Measurements from ENCODE around the gene LYRM1. TPM values are rescaled to one million over a fixed set of nuclear protein-coding genes. Genes with fewer than 3 reads are reported as not detected.
"Not testable (repeated sequence)": the region's sequence is repeated elsewhere in the genome, so short reads cannot be mapped to it uniquely, and the experiment has no call there.

Gene LYRM1, protein sequence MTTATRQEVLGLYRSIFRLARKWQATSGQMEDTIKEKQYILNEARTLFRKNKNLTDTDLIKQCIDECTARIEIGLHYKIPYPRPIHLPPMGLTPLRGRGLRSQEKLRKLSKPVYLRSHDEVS
- polyA plus RNA-seq (ENCODE audit: insufficient read length in 4 of 4), result 10 to 100 TPM; 48.2 to 54.8 (median 50.4) TPM

DNA sequence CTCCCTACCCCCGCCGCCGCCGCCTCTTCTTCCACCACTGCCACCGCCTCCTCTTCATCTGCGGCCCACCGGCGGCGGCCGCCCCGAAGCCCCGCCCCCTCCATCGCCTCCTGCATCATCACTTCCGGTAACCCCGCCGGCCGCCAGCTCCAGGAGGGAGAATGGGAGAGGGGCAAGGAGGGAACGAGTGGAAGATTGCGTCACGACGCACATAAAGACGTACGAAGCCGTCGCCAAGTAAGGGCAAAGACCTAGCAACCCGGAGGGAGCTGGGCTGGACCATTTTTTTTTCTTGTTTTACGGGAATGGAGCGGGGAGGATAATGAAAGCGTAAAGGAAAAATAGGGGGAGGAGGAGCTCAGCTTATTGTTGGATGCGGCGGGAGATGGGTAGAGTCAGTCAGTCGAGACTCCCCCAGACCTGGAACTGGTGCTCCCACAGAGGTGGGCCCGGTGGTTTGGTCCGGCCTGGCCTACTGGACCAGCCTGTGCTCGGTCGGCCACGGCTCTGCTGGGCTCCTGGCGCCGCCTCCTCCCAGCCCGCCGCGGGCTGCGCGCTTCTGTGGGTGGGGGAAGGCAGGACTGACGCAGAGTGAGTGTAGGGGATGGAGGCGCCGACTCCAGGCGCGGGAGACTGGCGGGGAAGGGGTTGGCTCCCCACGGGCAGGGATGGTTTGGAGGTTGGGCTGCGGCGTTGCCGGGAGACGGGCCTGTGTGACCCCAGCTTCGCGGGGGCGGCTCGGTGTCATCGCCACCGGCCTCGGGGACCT is at the start of gene LYRM1, which contains the start of gene DCUN1D3:
TSS of gene LYRM1 (plus strand) at position 473 of the 769 bp plus-strand sequence. CDS start 14,785 bp downstream, outside the sequence.
TSS of gene DCUN1D3 (minus strand) at position 60 of the 769 bp plus-strand sequence. CDS start 37,820 bp downstream, outside the sequence.
- DNase-seq (ENCODE audit: low read depth in 4 of 4, low spot score in 3 of 4), result peak; percentile 96 to 97 (median 96)

DNA sequence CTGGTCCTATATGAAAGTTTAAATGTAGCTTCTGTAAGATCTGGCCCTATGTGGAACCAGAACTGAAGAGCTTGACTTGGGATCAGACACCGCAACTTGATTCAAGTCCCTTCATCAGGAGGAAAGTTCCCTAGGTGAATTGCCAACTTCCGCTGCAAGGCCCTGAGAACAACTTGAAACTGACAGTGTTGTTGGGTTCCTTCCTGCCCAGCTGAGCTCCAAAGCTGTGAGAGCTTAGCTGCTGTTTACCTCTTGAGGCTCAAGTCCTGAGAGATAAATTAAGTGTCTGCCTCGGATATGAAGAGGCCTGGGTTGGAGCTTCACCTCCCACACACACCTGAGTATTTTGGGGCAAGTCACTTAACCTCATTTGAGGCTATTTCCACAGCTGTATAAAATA is 49.6 kb upstream of the LYRM1 start:
- no peak for DNase-seq (ENCODE audit: low read depth in 4 of 4, low spot score in 3 of 4)

DNA sequence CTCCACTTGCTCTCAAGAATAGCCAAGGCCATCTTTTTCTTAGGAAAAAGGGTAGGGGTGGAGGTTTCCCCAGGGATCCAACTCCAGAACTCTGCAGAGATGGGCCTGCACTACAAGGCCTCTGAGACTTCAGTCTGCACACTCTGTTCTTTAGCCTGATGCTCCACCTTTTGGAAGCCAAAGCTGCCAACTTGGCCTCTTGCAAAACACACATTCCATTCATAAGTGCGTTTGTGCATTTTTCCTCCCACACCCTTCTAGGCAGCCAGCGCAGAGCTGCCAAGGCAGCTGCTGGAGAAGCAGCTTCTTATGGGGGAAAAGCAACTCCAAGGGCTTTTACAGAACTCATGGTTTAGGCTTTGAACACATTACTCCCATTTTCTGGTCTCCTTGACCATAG is 49.0 kb upstream of the LYRM1 start:
- no peak for DNase-seq (ENCODE audit: low read depth in 4 of 4, low spot score in 3 of 4)

DNA sequence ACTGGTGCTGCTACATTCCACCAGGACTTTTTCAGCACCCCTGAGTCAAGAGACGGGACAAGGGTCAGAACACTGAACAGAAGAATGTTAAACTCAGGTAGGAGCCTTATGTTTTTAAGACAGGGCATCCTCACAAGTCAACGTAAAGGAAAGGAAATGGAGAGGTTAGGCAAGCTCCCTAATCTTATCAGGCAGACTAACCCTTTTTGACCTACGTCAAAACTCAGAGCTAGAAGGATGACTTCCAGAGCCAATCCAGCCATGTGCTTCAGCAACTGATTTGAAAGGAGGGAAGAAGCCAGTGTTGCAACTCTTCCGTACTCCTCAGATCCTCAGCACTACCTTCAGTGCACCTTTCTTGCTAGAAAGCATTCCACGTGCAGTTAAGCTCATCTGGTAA is 47.4 kb upstream of the LYRM1 start:
- no peak for DNase-seq (ENCODE audit: low read depth in 4 of 4, low spot score in 3 of 4)

DNA sequence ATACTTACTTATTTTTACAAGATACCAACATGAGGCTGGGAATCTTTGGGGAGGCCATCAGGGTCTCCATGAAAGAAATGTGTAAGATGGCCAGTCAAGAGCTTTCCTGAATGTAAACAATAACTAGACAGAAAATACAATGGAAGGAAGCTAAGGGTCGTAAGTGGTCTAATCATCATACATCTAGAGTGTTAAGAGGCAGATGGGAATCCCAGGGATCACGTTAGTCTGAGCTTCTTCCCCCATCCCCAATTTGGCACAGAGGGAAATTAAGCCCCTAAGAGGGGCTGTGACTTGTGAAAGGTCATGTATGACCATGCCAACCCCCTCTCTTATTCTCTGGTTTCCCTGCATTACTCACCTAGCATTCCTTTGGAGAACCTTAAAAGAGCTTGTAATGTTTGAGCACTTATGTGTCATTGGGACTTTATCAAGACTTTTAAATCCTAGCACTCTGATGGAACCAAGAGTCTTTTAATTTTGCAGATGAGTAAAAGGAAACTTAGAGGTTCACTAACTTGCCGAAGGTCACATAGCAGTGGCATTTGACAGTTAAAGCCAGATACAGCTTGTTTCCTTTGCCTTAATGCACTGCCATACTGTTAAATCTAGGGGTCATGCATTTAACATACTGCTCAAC is 46.5 kb upstream of the LYRM1 start:
- DNase-seq (ENCODE audit: low read depth in 4 of 4, low spot score in 3 of 4), result no peak

DNA sequence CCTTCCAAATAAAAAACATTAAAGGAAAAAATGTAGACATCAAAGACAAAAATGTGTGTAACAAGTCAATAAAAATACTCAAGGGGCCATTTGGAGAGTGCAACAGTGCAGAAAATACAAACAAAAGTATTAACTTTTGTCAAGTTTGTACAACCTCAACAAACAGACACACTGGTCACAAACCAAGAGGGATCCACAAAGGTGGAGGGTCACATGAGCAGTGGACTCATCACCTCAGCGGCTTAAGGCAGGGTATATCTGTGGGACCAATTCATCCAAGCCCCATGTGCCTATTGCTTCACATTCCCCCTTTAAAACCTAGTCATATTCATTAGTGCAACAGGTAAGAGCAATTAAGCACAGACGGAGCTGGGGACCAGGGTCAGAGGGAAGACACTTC is 45.6 kb upstream of the LYRM1 start:
- DNase-seq (ENCODE audit: low read depth in 4 of 4, low spot score in 3 of 4), result no peak

DNA sequence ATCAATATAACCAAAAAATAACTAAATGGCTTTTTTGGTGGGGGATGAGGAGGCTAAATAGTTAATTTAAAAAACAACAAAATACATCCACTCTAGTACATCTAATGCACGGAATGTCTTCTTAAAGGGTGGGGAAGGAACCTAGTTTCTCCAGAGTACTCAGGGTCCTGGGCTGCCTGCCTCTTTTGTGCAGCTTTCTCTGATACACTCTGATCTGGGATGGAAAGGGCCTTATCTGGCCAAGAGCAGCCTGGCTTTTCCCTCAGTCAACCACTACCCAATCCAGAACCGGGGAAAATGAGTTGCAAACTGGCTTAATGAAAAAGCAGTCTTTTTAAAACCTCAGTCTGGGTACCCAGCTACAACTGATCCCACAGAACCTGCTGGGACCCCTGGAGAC is 43.3 kb upstream of the LYRM1 start:
- DNase-seq (ENCODE audit: low read depth in 4 of 4, low spot score in 3 of 4), result no peak

DNA sequence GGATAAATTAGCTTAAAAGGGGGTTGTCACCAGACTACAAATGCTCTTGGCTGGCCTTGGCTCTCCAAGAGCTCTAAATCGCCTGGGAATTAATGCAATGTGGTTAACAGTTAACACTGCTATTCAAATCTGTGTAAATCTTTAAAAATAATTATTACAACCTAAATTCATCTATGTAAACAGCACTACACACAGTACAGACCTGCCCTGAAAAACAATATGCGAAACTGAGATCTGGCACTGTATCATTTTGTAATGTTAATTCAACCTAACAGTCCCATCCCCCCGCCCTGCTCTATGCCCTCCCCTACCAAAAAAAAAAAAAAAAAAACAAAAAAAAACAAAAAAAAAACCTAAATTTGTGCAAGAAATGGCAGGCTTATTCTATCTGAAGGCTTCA is 41.3 kb upstream of the LYRM1 start:
- no peak for DNase-seq (ENCODE audit: low read depth in 4 of 4, low spot score in 3 of 4)

DNA sequence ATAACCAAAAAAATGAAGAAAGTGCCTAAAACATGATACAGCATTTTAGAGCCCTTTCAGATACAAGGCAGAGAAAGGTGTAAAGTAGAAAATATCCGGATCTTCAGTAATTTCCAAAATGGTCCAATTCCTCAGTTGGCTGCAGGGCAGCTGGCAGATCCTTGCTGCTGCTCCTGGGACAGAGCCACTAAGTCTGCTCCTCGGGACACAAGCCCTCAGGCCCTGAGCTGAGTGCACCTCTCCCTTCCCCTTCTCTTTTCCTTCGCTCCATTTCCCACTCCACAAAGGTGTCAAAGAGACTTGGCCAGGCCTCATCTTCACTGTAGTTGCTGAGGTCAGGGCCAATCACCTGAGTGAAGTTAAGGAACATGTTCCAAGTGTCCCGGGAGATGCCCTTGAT is 40.9 kb upstream of the LYRM1 start:
- no peak for DNase-seq (ENCODE audit: low read depth in 4 of 4, low spot score in 3 of 4)

DNA sequence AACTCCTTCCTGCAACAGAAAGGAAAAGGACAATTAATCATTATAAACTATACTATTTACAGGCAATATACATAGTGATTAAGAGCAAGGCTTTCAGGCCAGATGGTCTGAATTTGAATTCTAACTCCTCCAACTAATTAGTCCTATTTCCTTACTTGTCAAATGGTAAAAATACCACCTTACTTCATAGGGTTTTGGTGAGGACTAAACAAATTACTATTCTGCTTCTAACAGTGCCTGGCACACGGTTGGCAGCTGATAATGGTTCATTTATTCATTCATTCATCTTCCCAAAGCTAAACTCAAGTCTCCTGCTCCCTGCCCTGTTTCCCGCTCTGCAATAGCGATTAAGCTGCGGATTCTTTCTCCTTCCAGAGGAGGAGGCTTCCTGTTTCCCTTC is 40.2 kb upstream of the LYRM1 start:
- no peak for DNase-seq (ENCODE audit: low read depth in 4 of 4, low spot score in 3 of 4)

DNA sequence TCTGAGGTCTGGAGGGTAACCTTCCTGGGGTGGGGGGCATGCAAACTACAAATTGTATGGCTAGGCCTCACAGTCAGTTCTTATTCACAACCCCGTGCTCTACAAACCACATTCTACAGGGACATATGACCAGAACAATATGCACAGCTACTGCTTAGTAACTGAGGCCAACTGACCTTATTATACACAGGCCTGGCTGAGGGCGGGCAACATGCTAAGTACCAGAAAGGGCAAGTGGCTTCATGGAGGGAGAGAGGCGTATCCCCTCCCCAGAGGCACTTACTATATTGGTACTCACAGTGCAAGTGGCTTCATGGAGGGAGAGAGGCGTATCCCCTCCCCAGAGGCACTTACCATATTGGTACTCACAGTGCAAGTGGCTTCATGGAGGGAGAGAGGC is 39.6 kb upstream of the LYRM1 start:
- DNase-seq (ENCODE audit: low read depth in 4 of 4, low spot score in 3 of 4), result not testable (repeated sequence)

DNA sequence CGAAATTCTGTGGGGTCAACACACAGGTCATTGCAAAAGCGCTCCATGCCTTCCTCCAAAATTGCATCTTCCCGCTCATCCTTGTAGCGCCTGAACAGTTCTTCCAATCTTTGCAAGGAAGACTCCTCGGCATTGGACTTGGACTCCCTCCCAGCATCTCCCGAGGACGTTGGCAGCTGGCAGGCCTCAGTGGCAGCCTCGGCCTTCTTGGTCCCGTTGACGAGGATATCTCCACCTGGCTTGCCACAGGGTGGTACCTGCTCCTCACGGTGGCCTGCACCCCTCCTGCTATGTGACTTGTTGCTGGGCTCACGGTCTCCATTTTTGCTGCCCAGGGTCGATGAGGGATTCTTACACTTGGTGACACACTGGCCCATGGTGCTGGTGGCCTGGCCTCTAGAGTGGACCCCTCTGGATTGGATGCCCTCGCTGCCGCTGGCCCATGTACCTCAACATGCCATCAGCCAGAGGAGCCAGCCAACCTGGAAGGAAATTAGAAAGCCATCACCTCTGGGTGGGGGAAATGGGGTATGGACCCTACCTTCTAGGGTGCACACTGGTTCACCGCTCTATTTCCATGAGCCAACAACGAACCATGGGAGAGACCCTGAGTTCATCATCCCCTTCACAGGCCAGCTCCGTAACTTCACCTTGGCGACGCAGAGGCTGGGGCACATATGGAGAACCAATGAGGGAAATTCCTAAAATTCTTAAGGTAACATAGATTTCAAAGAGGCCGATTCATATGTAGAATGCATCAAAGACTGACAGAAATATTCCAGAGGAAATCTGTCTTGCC is 38.2 kb upstream of the LYRM1 start:
- no peak for DNase-seq (ENCODE audit: low read depth in 4 of 4, low spot score in 3 of 4)

DNA sequence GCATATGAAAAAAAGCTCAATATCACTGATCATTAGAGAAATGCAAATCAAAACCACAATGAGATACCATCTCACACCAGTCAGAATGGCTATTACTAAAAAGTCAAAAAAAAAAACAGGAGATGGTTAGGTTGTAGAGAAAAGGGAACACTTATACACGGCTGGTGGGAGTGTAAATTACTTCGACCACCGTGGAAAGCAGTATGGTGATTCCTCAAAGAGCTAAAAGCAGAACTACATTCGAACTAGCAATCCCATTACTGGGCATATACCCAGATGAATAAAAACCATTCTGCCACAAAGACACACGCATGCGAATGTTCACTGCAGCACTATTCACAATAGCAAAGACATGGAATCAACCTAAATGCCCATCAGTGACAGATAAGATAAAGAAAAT is 36.2 kb upstream of the LYRM1 start:
- not testable (repeated sequence) for DNase-seq (ENCODE audit: low read depth in 4 of 4, low spot score in 3 of 4)

DNA sequence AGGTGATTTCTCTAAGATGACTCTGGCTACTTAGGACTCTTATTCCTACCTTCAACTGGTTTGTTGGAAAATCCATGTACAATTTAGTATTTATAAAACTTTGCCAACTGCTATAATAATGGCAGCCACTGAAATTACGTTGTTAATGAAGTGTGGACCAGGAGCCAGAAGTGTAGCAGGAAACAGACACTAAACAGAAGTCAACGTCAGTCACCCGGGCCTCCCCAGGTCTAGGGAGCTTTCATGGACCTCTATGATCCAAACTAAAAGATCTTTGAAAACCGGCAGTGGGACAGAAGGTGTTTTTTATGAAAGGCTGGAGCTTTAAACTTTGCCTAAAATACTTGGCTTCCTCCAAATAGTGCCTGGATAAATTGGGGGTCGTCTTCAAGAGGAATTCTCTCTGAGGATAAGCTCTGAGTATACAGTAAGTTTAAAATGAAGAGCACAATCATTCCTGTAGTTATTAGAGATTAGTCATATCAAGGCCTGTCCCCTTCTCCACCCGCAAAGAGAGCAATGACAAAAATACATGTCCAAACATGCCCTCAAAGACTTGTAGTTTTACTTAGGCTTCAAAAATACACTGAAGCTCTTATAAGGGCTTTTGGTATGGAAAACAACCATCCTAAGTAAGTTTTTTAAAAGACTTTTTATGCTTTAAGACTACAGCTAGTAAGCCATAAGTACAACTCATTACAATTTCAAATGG is 35.0 kb upstream of the LYRM1 start:
- no peak for DNase-seq (ENCODE audit: low read depth in 4 of 4, low spot score in 3 of 4)

DNA sequence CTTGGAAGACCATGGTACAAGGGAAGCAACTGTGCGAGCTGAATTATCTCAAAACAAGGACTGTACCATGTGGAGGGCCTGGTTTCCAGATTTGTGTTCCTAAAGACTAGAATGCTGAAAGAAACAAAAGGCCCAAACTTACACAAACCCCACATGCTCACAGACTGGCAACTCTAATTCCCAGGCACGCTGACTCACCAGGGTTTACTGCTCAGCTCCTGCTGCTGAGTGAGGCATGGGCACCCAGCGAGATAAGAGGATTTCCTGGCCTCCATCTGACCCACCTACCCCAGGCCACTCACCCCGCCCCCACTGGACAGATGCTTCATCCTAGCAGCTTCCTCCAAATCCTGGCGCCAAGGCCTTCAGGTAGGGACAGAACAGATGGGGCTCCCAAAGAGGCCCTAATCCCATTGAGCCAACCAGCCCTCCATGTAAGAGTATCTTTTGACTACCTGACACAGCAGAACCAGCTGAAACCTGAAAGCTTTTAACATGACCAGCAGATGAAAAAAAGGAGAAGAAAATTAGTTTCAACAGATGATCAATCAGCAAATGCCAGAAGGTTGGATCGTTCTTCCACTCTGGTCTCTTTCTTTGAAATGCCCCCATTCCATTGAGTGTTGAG is 34.3 kb upstream of the LYRM1 start:
- no peak for DNase-seq (ENCODE audit: low read depth in 4 of 4, low spot score in 3 of 4)

DNA sequence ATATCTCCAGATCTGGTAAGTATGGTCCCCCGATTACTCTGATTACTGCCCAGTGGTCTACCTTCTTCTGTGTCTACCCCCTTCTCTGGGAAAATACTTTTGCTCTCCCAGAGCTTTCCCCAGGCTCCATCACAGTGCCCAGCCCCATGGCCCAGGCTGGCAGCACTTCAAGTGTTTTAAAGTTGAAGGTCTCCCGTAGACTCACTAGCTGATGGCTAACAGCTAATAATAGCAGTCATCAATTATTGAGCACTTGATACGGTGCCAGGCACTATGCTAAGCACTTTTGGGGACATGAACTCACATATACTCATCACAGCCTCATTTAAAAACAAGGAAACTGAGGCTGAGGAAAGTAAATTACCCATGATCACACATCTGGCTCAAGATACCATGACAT is 33.8 kb upstream of the LYRM1 start:
- DNase-seq (ENCODE audit: low read depth in 4 of 4, low spot score in 3 of 4), result no peak

DNA sequence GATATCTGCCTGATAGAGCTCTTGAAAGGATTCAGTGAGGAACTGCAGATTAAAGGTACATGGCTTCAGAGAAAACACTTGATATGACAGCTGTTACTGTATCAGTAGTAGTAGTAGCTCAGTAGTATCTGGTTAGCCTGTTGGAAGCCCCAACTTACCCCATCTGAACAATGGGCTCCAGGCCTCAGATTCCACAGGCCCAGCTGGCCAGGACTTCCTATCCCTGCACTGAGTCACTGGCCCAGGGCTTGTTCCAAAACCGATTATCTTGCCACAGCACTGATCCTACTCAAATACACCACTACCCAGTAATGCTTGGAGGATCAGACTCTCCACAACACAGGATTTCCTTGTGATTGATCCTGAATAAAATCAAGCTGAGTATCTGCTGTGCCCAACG is 33.0 kb upstream of the LYRM1 start:
- no peak for DNase-seq (ENCODE audit: low read depth in 4 of 4, low spot score in 3 of 4)

DNA sequence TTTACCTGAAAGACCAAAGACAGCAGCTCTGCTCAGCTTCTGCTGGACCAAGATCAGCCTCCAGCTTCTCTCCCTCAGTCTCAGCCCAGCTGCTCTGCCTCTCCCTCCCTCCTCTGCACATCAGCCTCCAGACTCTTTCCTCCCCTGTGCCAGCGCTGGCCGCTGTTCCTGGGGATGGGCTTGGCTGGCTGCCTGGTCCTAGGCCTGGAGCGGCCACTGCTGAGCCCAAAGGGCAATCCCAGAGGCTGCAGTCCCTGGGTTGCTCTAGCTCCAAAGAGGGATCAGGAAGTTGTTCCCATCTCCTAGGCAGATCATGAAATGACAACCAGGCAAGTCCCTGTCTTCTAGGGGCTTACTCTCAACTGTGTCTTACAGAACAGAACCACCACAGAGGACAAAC is 31.7 kb upstream of the LYRM1 start:
- no peak for DNase-seq (ENCODE audit: low read depth in 4 of 4, low spot score in 3 of 4)

DNA sequence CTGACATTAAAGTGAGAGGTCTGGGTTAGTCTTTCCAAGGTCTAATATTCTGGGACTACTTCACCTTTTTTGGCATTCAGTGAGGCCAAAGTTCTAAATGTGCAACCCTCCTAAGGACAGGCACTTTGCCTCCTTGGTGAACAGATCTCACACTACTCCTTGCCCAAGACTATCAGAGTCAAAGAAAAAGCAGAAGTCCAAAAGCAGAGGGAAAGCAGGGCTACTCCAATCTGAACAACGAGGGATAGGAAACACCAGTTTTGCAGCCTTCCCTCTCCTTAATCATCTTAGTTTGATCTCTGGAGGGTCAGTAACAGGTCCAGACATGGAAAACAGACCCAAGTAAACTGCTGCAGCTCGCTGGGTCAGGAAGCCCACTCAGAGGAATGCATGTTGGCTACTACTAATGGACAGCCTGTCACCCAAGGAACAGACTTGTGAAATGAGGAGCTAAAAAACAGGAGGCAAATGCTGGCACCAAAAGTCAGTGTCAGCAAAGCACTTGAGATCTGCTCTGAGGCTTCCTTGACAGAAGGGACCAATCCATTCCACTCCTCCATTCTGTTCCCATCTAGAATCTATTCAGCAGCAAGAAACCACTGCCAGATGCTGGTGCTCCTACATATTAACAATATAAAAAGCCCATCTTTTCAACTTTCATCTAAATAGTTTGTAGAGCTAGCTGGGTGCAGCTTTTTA is 30.3 kb upstream of the LYRM1 start:
- no peak for DNase-seq (ENCODE audit: low read depth in 4 of 4, low spot score in 3 of 4)

Data from right renal pelvis (tissue), 4 donors.